Ramos (cell line): ENCODE measurements around the gene B3GNT2.
"Not testable (repeated sequence)": the region's sequence is repeated elsewhere in the genome, so short reads cannot be mapped to it uniquely, and the experiment has no call there.

Experiments used
- in situ Hi-C: fragments of 300-500 bp; cut with MboI; formaldehyde crosslinking; loops from one replicate; pipeline ENCODE4 v1.14.3; 2022; ENCODE audit warnings: low sequenced_read_pairs; ENCODE audit not compliant: unreplicated experiment

The B3GNT2 gene

GRCh38 chr2:62229082-62229605 lies 33.2 kb downstream of the B3GNT2 start:
- in situ Hi-C loops, result no loop called here

- in situ Hi-C loops, result no loop called here
These were observed 35.6 kb downstream of the B3GNT2 start for GRCh38 chr2:62231541-62231940.

GRCh38 chr2:62234755-62235655 lies 39.1 kb downstream of the B3GNT2 start:
- in situ Hi-C loops, result no loop called here

GRCh38 chr2:62236499-62236898 lies 40.6 kb downstream of the B3GNT2 start:
- in situ Hi-C loops, result no loop called here

- in situ Hi-C loops, result no loop called here
These were observed 42.3 kb downstream of the B3GNT2 start for GRCh38 chr2:62238236-62238635.

- in situ Hi-C loops, result no loop called here
These were observed 44.6 kb downstream of the B3GNT2 start for GRCh38 chr2:62240546-62240945.

- in situ Hi-C loops, result no loop called here
These were observed 48.1 kb downstream of the B3GNT2 start for GRCh38 chr2:62243983-62244382.

GRCh38 chr2:62248226-62248625 lies 52.3 kb downstream of the B3GNT2 start:
- in situ Hi-C loops, result no loop called here

GRCh38 chr2:62250239-62250638 lies 54.3 kb downstream of the B3GNT2 start:
- in situ Hi-C loops, result no loop called here

- in situ Hi-C loops, result no loop called here
These were observed 58.7 kb downstream of the B3GNT2 start for GRCh38 chr2:62254424-62255266.

- in situ Hi-C loops, result no loop called here
These were observed 61.6 kb downstream of the B3GNT2 start for GRCh38 chr2:62257466-62257865.

- in situ Hi-C loops, result no loop called here
These were observed 67.3 kb downstream of the B3GNT2 start for GRCh38 chr2:62263076-62263715.

- in situ Hi-C loops, result no loop called here
These were observed 68.3 kb downstream of the B3GNT2 start for GRCh38 chr2:62264186-62264585.

GRCh38 chr2:62265106-62265505 lies 69.2 kb downstream of the B3GNT2 start:
- in situ Hi-C loops, result no loop called here

GRCh38 chr2:62266433-62267038 lies 70.6 kb downstream of the B3GNT2 start:
- in situ Hi-C loops, result no loop called here

- in situ Hi-C loops, result no loop called here
These were observed 71.8 kb downstream of the B3GNT2 start for GRCh38 chr2:62267696-62268095.

- in situ Hi-C loops, result not testable (repeated sequence)
These were observed 72.8 kb downstream of the B3GNT2 start for GRCh38 chr2:62268681-62269188.

- in situ Hi-C loops, result no loop called here
These were observed 74.8 kb downstream of the B3GNT2 start for GRCh38 chr2:62270728-62271127.
